K562 (cell line): ENCODE results near the gene RNF115. TPM values are rescaled to one million over a fixed set of nuclear protein-coding genes. Genes with fewer than 3 reads are reported as not detected.

ENCODE experiments used
- ELF2 ChIP-seq: fragments of 250-450 bp; sonication (Bioruptor Pico); IDR thresholded peaks from 2 replicates; pipeline ENCODE4 v1.5.0; 2021; ENCODE audit warnings: mild to moderate bottlenecking
- HDAC2 ChIP-seq: fragments of 450-650 bp; IDR thresholded peaks from 2 replicates; pipeline ENCODE4 v1.6.1; 2016; ENCODE audit warnings: mild to moderate bottlenecking
- IFI16 ChIP-seq: fragments of 250-450 bp; sonication (Bioruptor Pico); IDR thresholded peaks from 2 replicates; pipeline ENCODE4 v2.1.2; 2022; ENCODE audit warnings: mild to moderate bottlenecking, inconsistent platforms
- MCM7 ChIP-seq, 2 experiments: fragments of 450-650 bp; IDR thresholded peaks; 2 replicates each; pipeline ENCODE4 v1.6.1; 2016 to 2018
- MYC ChIP-seq, 2 experiments: fragments of 250-450 bp in 1 of 2; sonication (Bioruptor Pico) in 1 of 2; IDR thresholded peaks; 2 replicates each; pipeline versions ENCODE4 v1.5.1 to v1.6.1; 2012 to 2021; ENCODE audit warnings: low read depth in 2 of 2, borderline replicate concordance in 1 of 2, improper control_type of control experiment in 1 of 2, low read length in 1 of 2, mild to moderate bottlenecking in 1 of 2, moderate library complexity in 1 of 2
- NFXL1 ChIP-seq: fragments of 450-650 bp; formaldehyde crosslinking; IDR thresholded peaks from 2 replicates; pipeline ENCODE4 v1.4.0; 2021; ENCODE audit warnings: mild to moderate bottlenecking
- PHF21A ChIP-seq: fragments of 450-650 bp; IDR thresholded peaks from 2 replicates; pipeline ENCODE4 v1.6.1; 2017; ENCODE audit warnings: low read depth, borderline replicate concordance
- PHF8 ChIP-seq: fragments of 200-600 bp; sonication (generic); IDR thresholded peaks from 2 replicates; pipeline ENCODE4 v1.6.1; 2012; ENCODE audit warnings: mixed run types, mild to moderate bottlenecking, inconsistent platforms, low read length, moderate library complexity, borderline replicate concordance
- POLR2AphosphoS5 ChIP-seq: IDR thresholded peaks from 2 replicates; pipeline ENCODE4 v1.6.1; 2011; ENCODE audit warnings: mild to moderate bottlenecking, low read depth, low read length, moderate library complexity; ENCODE audit not compliant: control insufficient read depth, insufficient read depth
- SMAD4 ChIP-seq: fragments of 250-450 bp; sonication (Bioruptor Pico); conservative IDR thresholded peaks from 2 replicates; pipeline ENCODE4 v1.8.0; 2021; ENCODE audit warnings: inconsistent platforms, mild to moderate bottlenecking, moderate library complexity
- SRSF1 ChIP-seq: fragments of 200-400 bp; formaldehyde crosslinking; IDR thresholded peaks from 2 replicates; pipeline ENCODE4 v1.6.1; 2017; ENCODE audit warnings: mild to moderate bottlenecking, low read depth, low read length, moderate library complexity
- SUPT5H ChIP-seq: fragments of 450-650 bp; IDR thresholded peaks from 2 replicates; pipeline ENCODE4 v1.6.1; 2016
- ZNF24 ChIP-seq: fragments of 450-650 bp; IDR thresholded peaks from 2 replicates; pipeline ENCODE4 v1.6.1; 2016
- polyA plus RNA-seq, 8 experiments: library from polyadenylated mRNA; depleted of rRNA in 4 of 8; stranded (reverse) in 5 of 8; unstranded in 3 of 8; fragments of >200 nt; fragmentation: Nextera tagmentation in 2 of 8; fragmentation: Illumina TruSeq in 1 of 8; extraction: Ambion mirVana in 2 of 8; extraction: Trizol in 1 of 8; gene quantifications; 2 replicates each; pipeline versions ENCODE4 v1.2.1 to v1.2.3, GENCODE V29; 2011 to 2014; ENCODE audit warnings: inconsistent platforms in 1 of 8, missing spikeins in 1 of 8
- total RNA-seq, 7 experiments: library from RNA; depleted of rRNA in 6 of 7; stranded (reverse); fragments of >200 nt in 6 of 7; fragmentation: Illumina TruSeq in 2 of 7; extraction: Trizol in 2 of 7; gene quantifications; 2 replicates each; pipeline versions ENCODE4 v1.2.1 to v1.2.3, GENCODE V29; 2011 to 2021; ENCODE audit warnings: low replicate concordance in 1 of 7
- TF ChIP-seq, protein P1 (sequence below), 2 experiments: fragments of 200-800 bp in 1 of 2; sonication (Bioruptor generic) in 1 of 2; sonication (generic) in 1 of 2; formaldehyde crosslinking in 1 of 2; IDR thresholded peaks in 1 of 2; conservative IDR thresholded peaks in 1 of 2; 2 replicates each; pipeline versions ENCODE4 v1.5.0 to v1.6.1; 2016 to 2020; ENCODE audit warnings: missing compliant biosample characterization in 1 of 2, missing genetic modification characterization in 1 of 2, missing genetic modification reagents in 1 of 2
- TF ChIP-seq, protein P2 (sequence below): fragments of 250-450 bp; sonication (Bioruptor Pico); IDR thresholded peaks from 2 replicates; pipeline ENCODE4 v1.8.0; 2022; ENCODE audit warnings: inconsistent platforms, mild to moderate bottlenecking, moderate library complexity, borderline replicate concordance
- TF ChIP-seq, protein P3 (sequence below): sonication (generic); formaldehyde crosslinking; IDR thresholded peaks from 2 replicates; pipeline ENCODE4 v1.8.0; 2022; ENCODE audit warnings: missing genetic modification reagents, mild to moderate bottlenecking, borderline replicate concordance
- TF ChIP-seq, protein P4 (sequence below): sonication (generic); formaldehyde crosslinking; IDR thresholded peaks from 2 replicates; pipeline ENCODE4 v1.8.0; 2023; ENCODE audit warnings: missing genetic modification reagents, mild to moderate bottlenecking, borderline replicate concordance

RNF115 gene
- total and polyA plus RNA-seq, 9 of the 15 experiments (the other 6 are each of a cell fraction or from before 2014, with no cell fraction given), result 1.9 to 14.3 (median 9.5) TPM

DNA sequence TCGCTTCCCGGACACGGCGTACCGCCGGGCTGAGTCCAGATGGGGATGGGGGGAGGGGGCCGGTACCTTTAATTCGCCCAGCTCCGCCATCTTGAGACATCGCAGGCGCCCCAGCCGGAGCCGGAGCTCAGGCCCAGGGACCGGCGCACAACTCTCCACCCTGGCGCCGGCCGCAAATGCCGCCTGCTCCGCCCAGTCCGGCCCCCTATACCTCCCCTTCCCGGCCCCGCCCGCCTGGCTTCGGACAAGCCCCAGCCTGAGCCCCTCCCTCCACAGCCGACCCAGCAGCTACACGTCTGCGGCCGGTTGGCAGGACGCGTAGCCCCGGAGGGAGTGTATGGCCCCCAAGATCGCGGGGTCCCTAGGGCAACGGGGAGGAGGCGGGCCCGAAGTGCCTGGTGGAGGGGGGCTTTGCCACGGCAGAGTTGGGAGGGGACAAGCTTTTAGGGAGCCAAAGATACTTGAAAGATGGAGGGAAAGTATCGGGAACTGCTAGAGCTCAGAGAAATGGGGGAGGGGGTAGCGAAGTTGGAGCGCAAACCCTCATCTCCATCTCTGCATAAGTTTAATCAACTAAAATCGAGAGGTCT, 35.1 kb upstream of the RNF115 start, which contains the start of gene PIAS3 (continued):
- TF ChIP-seq, protein P1, sequence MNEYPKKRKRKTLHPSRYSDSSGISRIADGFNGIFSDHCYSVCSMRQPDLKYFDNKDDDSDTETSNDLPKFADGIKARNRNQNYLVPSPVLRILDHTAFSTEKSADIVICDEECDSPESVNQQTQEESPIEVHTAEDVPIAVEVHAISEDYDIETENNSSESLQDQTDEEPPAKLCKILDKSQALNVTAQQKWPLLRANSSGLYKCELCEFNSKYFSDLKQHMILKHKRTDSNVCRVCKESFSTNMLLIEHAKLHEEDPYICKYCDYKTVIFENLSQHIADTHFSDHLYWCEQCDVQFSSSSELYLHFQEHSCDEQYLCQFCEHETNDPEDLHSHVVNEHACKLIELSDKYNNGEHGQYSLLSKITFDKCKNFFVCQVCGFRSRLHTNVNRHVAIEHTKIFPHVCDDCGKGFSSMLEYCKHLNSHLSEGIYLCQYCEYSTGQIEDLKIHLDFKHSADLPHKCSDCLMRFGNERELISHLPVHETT (CRISPR knock-in tag; conservative IDR thresholded peaks at IDR 0.05 in 1 of 2, IDR thresholded peaks at IDR 0.05 in 1 of 2), result no peak
- no peak for TF ChIP-seq MCM7 (IDR thresholded peaks at IDR 0.05)
- TF ChIP-seq, protein P2, sequence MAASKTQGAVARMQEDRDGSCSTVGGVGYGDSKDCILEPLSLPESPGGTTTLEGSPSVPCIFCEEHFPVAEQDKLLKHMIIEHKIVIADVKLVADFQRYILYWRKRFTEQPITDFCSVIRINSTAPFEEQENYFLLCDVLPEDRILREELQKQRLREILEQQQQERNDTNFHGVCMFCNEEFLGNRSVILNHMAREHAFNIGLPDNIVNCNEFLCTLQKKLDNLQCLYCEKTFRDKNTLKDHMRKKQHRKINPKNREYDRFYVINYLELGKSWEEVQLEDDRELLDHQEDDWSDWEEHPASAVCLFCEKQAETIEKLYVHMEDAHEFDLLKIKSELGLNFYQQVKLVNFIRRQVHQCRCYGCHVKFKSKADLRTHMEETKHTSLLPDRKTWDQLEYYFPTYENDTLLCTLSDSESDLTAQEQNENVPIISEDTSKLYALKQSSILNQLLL, result no peak
- no peak; the same call in 1 of the 2 replicates for TF ChIP-seq MYC (IDR thresholded peaks at IDR 0.05; ENCODE audit: low read depth, low read length)
- TF ChIP-seq MYC (CRISPR knock-in tag; IDR thresholded peaks at IDR 0.05; ENCODE audit: borderline replicate concordance, low read depth), result no peak
- TF ChIP-seq ZNF24, result no peak
- peak; percentile 41; the same call in 1 of the 2 replicates for TF ChIP-seq PHF8
- no peak for TF ChIP-seq ELF2 (CRISPR knock-in tag)
- no peak for TF ChIP-seq PHF21A
- TF ChIP-seq, protein P3, sequence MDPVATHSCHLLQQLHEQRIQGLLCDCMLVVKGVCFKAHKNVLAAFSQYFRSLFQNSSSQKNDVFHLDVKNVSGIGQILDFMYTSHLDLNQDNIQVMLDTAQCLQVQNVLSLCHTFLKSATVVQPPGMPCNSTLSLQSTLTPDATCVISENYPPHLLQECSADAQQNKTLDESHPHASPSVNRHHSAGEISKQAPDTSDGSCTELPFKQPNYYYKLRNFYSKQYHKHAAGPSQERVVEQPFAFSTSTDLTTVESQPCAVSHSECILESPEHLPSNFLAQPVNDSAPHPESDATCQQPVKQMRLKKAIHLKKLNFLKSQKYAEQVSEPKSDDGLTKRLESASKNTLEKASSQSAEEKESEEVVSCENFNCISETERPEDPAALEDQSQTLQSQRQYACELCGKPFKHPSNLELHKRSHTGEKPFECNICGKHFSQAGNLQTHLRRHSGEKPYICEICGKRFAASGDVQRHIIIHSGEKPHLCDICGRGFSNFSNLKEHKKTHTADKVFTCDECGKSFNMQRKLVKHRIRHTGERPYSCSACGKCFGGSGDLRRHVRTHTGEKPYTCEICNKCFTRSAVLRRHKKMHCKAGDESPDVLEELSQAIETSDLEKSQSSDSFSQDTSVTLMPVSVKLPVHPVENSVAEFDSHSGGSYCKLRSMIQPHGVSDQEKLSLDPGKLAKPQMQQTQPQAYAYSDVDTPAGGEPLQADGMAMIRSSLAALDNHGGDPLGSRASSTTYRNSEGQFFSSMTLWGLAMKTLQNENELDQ, result no peak
- TF ChIP-seq SMAD4 (CRISPR knock-in tag), result peak; percentile 62; the same call in 1 of the 2 replicates
- TF ChIP-seq, protein P4, sequence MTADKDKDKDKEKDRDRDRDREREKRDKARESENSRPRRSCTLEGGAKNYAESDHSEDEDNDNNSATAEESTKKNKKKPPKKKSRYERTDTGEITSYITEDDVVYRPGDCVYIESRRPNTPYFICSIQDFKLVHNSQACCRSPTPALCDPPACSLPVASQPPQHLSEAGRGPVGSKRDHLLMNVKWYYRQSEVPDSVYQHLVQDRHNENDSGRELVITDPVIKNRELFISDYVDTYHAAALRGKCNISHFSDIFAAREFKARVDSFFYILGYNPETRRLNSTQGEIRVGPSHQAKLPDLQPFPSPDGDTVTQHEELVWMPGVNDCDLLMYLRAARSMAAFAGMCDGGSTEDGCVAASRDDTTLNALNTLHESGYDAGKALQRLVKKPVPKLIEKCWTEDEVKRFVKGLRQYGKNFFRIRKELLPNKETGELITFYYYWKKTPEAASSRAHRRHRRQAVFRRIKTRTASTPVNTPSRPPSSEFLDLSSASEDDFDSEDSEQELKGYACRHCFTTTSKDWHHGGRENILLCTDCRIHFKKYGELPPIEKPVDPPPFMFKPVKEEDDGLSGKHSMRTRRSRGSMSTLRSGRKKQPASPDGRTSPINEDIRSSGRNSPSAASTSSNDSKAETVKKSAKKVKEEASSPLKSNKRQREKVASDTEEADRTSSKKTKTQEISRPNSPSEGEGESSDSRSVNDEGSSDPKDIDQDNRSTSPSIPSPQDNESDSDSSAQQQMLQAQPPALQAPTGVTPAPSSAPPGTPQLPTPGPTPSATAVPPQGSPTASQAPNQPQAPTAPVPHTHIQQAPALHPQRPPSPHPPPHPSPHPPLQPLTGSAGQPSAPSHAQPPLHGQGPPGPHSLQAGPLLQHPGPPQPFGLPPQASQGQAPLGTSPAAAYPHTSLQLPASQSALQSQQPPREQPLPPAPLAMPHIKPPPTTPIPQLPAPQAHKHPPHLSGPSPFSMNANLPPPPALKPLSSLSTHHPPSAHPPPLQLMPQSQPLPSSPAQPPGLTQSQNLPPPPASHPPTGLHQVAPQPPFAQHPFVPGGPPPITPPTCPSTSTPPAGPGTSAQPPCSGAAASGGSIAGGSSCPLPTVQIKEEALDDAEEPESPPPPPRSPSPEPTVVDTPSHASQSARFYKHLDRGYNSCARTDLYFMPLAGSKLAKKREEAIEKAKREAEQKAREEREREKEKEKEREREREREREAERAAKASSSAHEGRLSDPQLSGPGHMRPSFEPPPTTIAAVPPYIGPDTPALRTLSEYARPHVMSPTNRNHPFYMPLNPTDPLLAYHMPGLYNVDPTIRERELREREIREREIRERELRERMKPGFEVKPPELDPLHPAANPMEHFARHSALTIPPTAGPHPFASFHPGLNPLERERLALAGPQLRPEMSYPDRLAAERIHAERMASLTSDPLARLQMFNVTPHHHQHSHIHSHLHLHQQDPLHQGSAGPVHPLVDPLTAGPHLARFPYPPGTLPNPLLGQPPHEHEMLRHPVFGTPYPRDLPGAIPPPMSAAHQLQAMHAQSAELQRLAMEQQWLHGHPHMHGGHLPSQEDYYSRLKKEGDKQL (CRISPR knock-in tag), result 0 out of 2 replicates have a peak, but pooled peaks have one; percentile 62
- no peak for TF ChIP-seq NFXL1 (CRISPR knock-in tag)
- TF ChIP-seq HDAC2, result peak; percentile 54; the same call in 1 of the 2 replicates
- no peak for TF ChIP-seq POLR2AphosphoS5
- TF ChIP-seq SUPT5H, result 0 out of 2 replicates have a peak, but pooled peaks have one; percentile 62
- TF ChIP-seq IFI16 (CRISPR knock-in tag), result no peak
- no peak for TF ChIP-seq SRSF1
